A673 (cell line): ENCODE results near the gene ASB11.

Source experiments
- EZH2 ChIP-seq: fragments of 200-600 bp; sonication (generic); IDR thresholded peaks from 2 replicates; pipeline ENCODE4 v1.6.1; 2017; ENCODE audit warnings: borderline replicate concordance, low read depth, mild to moderate bottlenecking, mixed read lengths, antibody characterized with exemption, low read length; ENCODE audit not compliant: poor library complexity, severe bottlenecking
- TF ChIP-seq, protein P1 (sequence below): fragments of 300-800, 200-600 bp; sonication (generic); conservative IDR thresholded peaks from 2 replicates; pipeline ENCODE4 v1.5.1; 2017; ENCODE audit warnings: low read depth, mild to moderate bottlenecking, antibody characterized with exemption, low read length, moderate library complexity, mixed read lengths

DNA sequence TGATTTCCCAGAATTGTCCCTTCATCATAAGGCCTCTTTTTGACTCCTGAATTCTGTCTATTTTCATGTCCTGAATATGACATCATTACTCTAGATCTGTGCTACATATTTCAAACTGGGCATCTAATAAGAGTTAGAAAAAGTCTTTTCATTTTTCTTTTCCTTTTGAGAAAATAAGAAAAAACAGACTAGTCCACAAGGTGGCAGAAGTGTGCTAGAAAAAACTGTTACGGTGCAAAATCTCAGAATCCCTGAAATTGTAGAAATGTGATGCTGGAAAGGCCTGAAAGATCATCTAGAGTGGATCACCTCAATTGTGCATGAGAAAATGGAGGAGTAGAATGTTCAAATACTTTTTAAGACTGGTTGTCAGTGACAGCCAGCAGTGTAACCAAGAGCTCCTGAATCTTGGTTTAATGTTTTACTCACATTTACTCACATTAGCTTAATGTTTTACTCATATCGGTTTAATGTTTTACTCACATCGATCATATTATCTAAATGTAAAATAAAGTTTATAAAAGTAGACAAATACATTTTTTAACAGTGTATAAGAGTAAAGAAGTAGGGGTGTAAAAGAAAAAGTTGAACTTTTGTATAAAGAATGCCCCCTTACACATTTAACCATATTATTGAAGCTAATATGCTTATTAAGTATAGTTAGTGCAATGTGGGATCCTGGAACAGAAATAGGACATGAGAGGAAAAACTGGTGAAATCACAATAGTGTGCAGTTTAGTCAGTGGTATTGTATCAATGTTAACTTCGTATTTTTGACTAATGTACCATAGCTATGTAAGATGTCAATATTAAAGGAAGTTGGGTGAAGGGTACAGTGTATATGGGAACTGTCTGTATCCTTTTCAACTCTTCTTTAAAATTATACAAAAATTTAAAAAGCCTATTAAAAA lies 15.2 kb downstream of the ASB11 start:
- TF ChIP-seq, protein P1, sequence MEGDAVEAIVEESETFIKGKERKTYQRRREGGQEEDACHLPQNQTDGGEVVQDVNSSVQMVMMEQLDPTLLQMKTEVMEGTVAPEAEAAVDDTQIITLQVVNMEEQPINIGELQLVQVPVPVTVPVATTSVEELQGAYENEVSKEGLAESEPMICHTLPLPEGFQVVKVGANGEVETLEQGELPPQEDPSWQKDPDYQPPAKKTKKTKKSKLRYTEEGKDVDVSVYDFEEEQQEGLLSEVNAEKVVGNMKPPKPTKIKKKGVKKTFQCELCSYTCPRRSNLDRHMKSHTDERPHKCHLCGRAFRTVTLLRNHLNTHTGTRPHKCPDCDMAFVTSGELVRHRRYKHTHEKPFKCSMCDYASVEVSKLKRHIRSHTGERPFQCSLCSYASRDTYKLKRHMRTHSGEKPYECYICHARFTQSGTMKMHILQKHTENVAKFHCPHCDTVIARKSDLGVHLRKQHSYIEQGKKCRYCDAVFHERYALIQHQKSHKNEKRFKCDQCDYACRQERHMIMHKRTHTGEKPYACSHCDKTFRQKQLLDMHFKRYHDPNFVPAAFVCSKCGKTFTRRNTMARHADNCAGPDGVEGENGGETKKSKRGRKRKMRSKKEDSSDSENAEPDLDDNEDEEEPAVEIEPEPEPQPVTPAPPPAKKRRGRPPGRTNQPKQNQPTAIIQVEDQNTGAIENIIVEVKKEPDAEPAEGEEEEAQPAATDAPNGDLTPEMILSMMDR: peak; percentile 64
- TF ChIP-seq EZH2: no peak
